PFSK-1 (cell line): Measurements from ENCODE around the gene ADAMTS2.

ENCODE experiments used
- POLR2AphosphoS5 ChIP-seq: IDR thresholded peaks from 2 replicates; pipeline ENCODE4 v1.6.1; 2012; ENCODE audit warnings: low read depth, mild to moderate bottlenecking, control low read depth, low read length, moderate library complexity
- SIN3A ChIP-seq: IDR thresholded peaks from 2 replicates; pipeline ENCODE4 v1.6.1; 2012; ENCODE audit warnings: mild to moderate bottlenecking, low read length, moderate library complexity, borderline replicate concordance; ENCODE audit not compliant: insufficient read depth
- TAF1 ChIP-seq: IDR thresholded peaks from 2 replicates; pipeline ENCODE4 v1.6.1; 2012; ENCODE audit warnings: low read length, control low read depth, borderline replicate concordance; ENCODE audit not compliant: insufficient read depth
- TF ChIP-seq, protein P1 (sequence below), 2 experiments: IDR thresholded peaks; 2 replicates each; pipeline versions ENCODE4 v1.6.1 to v1.8.0; 2011 to 2012; ENCODE audit warnings: low read depth in 2 of 2, low read length in 2 of 2, control low read depth in 1 of 2, inconsistent platforms in 1 of 2, mild to moderate bottlenecking in 1 of 2, moderate library complexity in 1 of 2; ENCODE audit not compliant: insufficient read depth in 1 of 2

DNA sequence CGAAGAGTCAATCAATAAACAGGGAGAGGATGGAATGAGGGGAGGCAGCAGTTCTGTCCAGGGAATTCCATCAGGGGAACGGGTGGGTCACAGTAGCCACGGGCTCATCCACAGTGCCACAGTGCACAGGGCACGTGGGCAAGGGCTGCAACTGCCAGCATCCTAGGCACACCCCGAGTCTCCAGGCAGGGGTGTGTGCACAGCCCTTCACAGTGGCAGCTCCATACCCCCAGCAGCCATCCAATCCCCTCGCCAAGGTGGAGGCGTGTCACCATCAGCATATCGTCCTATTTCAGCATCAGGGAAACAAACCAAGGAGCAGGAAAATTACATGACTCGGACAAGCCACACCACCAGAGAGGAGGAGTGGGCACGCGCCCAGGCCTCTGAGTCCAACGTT lies 133.6 kb downstream of the ADAMTS2 start:
- TF ChIP-seq POLR2AphosphoS5 (no peak), SIN3A (no peak), TAF1 (no peak)
- TF ChIP-seq, protein P1, sequence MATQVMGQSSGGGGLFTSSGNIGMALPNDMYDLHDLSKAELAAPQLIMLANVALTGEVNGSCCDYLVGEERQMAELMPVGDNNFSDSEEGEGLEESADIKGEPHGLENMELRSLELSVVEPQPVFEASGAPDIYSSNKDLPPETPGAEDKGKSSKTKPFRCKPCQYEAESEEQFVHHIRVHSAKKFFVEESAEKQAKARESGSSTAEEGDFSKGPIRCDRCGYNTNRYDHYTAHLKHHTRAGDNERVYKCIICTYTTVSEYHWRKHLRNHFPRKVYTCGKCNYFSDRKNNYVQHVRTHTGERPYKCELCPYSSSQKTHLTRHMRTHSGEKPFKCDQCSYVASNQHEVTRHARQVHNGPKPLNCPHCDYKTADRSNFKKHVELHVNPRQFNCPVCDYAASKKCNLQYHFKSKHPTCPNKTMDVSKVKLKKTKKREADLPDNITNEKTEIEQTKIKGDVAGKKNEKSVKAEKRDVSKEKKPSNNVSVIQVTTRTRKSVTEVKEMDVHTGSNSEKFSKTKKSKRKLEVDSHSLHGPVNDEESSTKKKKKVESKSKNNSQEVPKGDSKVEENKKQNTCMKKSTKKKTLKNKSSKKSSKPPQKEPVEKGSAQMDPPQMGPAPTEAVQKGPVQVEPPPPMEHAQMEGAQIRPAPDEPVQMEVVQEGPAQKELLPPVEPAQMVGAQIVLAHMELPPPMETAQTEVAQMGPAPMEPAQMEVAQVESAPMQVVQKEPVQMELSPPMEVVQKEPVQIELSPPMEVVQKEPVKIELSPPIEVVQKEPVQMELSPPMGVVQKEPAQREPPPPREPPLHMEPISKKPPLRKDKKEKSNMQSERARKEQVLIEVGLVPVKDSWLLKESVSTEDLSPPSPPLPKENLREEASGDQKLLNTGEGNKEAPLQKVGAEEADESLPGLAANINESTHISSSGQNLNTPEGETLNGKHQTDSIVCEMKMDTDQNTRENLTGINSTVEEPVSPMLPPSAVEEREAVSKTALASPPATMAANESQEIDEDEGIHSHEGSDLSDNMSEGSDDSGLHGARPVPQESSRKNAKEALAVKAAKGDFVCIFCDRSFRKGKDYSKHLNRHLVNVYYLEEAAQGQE (IDR thresholded peaks at IDR 0.05; ENCODE audit: insufficient read depth in 1 of 2, low read depth in 2 of 2, low read length in 2 of 2): no peak
